ENCODE measurements around the gene FNDC11.

FNDC11 gene

DNA sequence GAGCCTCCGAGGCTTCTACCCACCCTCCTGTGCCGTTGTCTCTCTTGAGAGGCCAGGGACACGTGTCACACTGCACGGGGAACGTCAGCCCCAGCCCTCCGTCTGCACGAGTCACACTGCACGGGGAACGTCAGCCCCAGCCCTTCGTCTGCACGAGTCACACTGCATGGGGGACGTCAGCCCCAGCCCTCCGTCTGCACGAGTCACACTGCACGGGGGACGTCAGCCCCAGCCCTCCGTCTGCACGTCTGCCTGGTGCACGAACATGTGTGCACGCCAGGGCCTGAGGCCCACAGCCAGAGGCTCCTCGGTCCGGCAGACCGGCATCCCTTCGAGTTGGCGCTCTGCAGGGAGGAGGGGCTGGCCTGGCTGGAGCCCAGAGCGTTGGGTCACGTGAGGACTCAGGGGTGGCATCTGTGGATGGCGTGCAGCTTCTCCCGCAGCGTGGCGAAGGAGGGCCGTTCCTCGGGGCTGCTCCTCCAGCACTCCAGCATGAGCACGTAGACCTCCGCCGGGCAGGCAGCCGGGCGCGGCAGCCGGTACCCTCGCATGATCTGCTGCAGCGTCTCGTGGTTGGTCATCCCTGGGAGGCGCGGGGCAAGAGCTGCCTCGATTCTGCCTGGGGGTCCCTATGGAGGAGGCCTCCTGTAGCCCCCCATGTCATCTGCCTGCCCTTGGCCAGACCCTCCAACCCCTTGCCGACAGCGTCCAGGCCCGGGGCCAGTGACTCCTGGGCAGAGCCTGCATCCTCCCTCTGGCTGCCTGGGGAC, 13.4 kb upstream of the FNDC11 start:
- peak; percentile 29 for DNase-seq

GRCh38 chr20:63541371-63541770, 12.6 kb upstream of the FNDC11 start:
- DNase-seq: no peak

DNA sequence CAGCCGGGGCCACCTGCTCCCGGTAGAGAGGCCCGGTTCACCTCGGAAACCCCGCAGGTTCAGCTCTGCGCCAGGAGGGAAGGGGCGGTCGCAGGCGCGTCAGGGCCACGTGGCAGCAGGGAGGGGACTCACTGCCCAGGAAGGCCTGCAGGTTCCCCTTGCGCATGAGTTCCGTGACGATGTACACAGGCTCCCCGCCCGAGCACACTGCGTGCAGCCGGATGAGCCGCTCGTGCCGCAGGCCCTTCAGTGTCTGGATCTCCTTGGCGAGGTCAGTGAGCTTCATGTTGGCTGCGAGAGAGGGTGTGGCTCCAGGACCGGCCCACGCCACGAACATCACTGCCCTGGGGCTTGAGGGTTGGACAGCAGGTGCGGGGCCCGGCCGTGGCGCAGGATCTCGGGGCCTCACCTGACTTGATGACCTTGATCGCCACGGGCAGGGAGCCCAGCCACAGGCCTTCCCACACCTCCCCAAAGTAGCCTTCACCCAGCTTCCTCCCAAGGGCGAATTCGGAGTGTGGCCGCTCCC, 11.9 kb upstream of the FNDC11 start:
- no peak for DNase-seq

GRCh38 chr20:63542696-63543095, 11.3 kb upstream of the FNDC11 start:
- no peak for DNase-seq

GRCh38 chr20:63543131-63543530, 10.8 kb upstream of the FNDC11 start:
- DNase-seq: no peak

DNA sequence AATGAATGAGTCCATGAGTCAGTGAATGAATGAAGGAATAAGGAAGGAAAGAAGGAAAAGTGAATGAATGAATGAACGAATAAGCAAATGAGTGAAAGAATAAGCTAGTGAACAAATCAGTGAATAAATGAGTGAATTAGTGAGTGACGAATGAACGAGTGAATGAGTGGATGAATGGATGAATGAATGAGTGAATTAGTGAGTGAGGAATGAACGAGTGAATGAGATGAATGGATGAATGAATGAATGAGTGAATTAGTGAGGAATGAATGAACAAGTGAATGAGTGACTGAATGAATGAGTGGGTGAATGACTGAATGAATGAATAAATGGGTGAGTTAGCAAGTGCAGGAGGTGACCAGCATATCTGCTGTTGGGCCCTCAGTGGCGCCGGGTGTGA, 10.2 kb upstream of the FNDC11 start:
- DNase-seq: no peak

DNA sequence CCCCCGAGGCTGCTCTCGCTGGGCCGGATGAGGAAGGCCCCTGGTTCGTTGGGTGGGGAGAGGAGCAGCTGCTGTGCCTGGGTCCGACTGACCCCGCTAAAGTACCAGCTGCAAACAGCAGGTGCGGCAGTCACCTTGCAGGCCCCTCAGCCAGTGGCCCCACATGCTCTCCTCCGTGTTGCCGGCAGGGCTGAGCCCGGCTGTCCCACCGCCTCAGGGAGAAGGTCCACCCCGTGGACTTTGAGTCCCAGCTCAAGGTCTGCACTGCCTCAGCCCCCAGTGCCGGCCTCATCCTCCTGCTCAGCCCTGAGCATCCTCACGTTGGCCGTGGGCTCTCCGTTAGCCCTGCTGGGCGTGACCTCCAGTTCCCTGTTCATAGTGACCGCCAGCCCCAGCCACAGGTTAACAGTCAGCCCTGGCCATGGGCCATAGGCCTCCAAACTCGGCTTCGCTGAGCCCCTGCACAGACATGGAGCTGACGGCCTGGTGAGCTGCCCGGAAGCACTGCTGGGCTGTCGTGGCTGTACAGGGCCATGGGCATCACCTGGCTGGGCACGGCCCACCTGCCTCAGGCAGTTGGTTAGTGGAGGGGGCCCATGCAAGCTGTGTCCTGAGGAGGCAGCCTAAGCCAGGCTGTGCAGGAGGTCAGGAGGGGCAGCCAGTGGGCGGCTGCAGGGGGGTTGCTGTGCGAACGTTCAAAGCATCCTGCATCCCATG, 9.6 kb upstream of the FNDC11 start:
- no peak for DNase-seq

DNA sequence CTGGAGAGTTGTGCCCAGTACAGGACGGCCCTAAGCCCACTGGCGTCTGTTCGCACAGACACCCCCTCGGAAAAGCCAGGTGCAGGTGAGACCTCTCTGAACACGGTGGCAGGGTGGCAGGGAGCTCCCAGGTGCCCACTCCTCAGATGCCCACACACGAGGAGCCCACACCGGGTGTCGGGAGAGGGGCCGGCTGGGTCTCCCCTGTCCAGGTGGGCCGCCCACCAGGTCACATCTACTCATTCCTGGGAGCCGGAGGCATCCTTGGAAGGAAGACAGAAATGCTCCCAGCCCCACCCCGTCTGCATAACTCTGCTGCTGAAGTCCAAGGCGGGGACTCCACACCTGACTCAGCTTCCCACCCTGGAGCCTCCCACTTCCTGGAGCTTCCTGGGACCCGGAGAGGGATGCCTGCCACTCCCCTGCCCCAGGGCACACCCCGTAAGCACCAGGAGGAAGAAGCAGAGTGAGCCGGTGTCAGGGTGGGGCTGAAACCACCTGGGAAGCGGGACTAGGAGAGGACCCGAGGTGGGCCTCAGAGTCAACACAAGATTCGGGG, 8.9 kb upstream of the FNDC11 start:
- no peak for DNase-seq

GRCh38 chr20:63545814-63546213, 8.1 kb upstream of the FNDC11 start:
- no peak for DNase-seq

- no peak for DNase-seq
These were observed 7.6 kb upstream of the FNDC11 start for GRCh38 chr20:63546256-63546955.

GRCh38 chr20:63546956-63547724, 6.8 kb upstream of the FNDC11 start:
- no peak for DNase-seq

DNA sequence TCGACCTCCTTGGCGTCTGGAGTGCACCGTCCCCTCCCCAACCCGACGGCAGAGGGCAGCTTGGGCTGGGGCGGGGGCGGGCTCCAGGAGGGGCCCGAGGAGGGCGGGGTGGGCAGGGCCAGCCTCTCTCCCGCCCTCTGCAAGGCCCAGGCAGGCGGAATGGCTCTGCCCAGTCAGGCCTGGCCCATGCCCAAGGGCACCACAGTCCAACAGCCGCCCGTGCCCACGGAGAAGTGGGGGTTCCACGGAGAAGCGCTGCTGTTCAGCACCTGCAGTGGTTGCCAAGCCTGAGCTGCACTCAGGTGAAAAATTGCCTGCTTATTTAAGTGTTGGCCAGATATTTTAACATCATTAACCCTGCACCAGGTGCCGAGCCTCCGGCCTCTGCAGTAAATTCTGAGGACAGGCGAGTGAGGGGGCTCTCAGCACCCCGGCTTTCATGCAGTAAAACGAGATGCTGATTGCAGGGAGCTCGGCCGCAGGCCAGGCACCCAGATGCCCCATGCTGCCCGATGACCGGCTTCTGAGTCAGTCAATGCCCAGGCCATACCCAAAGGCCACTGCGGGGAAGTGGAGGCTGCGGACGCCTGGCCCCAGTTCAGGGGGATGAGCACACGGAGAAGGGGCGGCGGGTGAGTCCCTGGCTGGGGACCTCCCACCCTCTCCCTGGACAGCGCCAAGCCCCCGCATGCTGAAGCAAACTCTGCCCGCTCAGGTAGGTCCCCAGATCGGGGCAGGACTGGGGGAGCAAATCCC, 6.1 kb upstream of the FNDC11 start, which contains the start of gene SRMS:
SRMS (minus strand) TSS at position 25 of the 756 bp plus-strand sequence. CDS start 286 bp downstream, outside the sequence.
- DNase-seq: no peak

DNA sequence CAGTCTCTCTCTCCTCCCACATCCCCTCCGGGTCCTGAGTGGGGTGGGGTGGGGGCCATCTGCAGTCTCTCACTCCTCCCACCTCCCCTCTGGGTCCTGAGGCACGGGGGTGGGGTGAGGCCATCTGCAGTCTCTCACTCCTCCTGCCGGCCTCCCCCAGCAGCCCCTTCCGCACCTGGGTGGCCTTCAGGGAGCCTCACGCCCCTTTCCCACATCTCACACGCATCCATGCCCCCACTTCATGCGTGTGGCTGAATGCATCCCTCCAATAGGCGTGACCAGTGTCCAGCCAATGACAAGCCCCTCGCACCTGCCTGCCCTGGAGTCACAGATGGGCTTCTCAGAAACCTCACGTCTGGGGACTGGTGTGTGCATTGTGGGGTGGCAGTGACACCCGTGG, 5.4 kb upstream of the FNDC11 start:
- DNase-seq: no peak

DNA sequence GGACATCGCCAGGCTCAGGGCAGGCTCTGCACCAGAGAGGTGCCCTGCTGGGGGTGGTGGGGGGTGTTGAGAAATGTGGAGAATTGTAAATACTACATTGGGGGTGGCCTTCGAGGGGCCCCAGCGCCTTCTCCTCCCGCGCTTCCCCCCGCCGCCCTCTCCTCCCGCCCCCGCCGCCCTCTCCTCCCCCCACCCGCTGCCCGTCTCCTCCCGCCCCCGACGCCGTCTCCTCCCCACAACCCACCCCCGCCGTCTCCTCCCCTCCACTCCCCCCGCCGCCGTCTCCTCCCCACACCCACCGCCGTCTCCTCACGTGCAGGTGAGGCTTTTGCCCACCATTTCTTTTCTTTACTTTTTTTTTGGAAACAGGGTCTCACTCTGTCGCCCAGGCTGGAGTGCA, 4.9 kb upstream of the FNDC11 start:
- DNase-seq: no peak

- DNase-seq: no peak
These were observed 4.2 kb upstream of the FNDC11 start for GRCh38 chr20:63549679-63550282.

DNA sequence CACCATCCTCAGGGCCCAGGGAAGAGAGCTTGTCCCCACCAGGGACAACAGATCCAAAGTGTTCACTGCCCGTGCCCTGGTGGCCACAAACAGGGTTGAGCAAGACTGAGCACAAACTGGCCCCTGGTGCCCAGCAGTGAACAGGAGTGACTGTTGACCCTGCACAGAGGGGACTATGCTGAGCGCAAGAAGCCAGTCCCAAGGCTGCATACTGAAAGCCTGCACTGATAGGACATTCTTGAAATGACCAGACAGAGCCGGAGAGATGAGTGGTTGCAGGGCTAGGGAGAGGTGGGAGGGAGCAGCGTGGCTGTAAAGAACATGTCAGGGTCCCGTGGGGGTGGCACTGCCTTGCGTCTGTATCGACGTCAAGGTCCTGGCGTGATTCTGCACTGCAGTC, 2.9 kb upstream of the FNDC11 start:
- DNase-seq: no peak

GRCh38 chr20:63552481-63553249, 1.3 kb upstream of the FNDC11 start:
- no peak for DNase-seq

GRCh38 chr20:63553251-63553932, 567 bp upstream of the FNDC11 start:
- peak; percentile 85 for DNase-seq
